Tibial nerve (tissue), 4 donors: ENCODE measurements around the gene TSGA10IP. TPM values are rescaled to one million over a fixed set of nuclear protein-coding genes. Genes with fewer than 3 reads are reported as not detected.

Experiments used
- DNase-seq, 2 donors: peaks; one replicate each; pipeline ENCODE4 v3.0.0-alpha.2; 2019; ENCODE audit warnings: low spot score in 2 of 2
- H3K27ac ChIP-seq, 4 donors: fragments of 200-600 bp; sonication (generic) in 3 of 4; one replicate each; pipeline ENCODE4 v1.5.1; 2017 to 2019; ENCODE audit warnings: mild to moderate bottlenecking in 1 of 4
- H3K27me3 ChIP-seq, 2 donors: fragments of 200-600 bp; sonication (generic) in 1 of 2; one replicate each; pipeline versions ENCODE4 v1.5.1 to v1.6.0; 2017 to 2019
- H3K36me3 ChIP-seq, 3 donors: fragments of 200-600 bp; sonication (generic); one replicate each; pipeline ENCODE4 v1.5.1; 2018 to 2019
- H3K4me1 ChIP-seq, 4 donors: fragments of 200-600 bp; sonication (generic) in 3 of 4; one replicate each; pipeline ENCODE4 v1.5.1; 2017 to 2019
- H3K4me3 ChIP-seq, 4 donors: fragments of 200-600 bp; sonication (generic) in 3 of 4; one replicate each; pipeline ENCODE4 v1.5.1; 2017 to 2019; ENCODE audit warnings: mild to moderate bottlenecking in 1 of 4, moderate library complexity in 1 of 4
- H3K9me3 ChIP-seq, 4 donors: fragments of 200-600 bp; sonication (generic) in 3 of 4; one replicate each; pipeline ENCODE4 v1.5.1; 2017 to 2019
- EP300 ChIP-seq, 2 donors: sonication (generic); formaldehyde crosslinking; IDR thresholded peaks; one replicate each; pipeline ENCODE4 v1.6.1; 2017; ENCODE audit warnings: antibody characterized with exemption in 2 of 2, mild to moderate bottlenecking in 1 of 2
- POLR2A ChIP-seq, 2 donors: fragments of 450-650 bp; IDR thresholded peaks; one replicate each; pipeline ENCODE4 v1.6.1; 2017; ENCODE audit warnings: antibody characterized with exemption in 2 of 2, mild to moderate bottlenecking in 2 of 2, moderate library complexity in 2 of 2
- WGBS, 2 donors: methylation state at CpG; one replicate each; pipeline ENCODE4 v1.1.5; 2018; 5-methylcytosine and 5-hydroxymethylcytosine counted together
- total RNA-seq, 4 donors: library from RNA; depleted of rRNA; stranded (reverse); fragments of >200 nt; gene quantifications; one replicate each; pipeline ENCODE4 v1.1.0, GENCODE V29; 2016
- TF ChIP-seq, protein P1 (sequence below), 5 experiments: fragments of 200-600 bp in 3 of 5; fragments of 450-650 bp in 2 of 5; sonication (generic) in 3 of 5; IDR thresholded peaks; one replicate each; pipeline ENCODE4 v1.5.1; 2016 to 2019; ENCODE audit warnings: antibody characterized with exemption in 5 of 5, mild to moderate bottlenecking in 3 of 5, moderate library complexity in 2 of 5

Gene TSGA10IP
- total RNA-seq, 4 donors from 2014 or later = not detected

DNA sequence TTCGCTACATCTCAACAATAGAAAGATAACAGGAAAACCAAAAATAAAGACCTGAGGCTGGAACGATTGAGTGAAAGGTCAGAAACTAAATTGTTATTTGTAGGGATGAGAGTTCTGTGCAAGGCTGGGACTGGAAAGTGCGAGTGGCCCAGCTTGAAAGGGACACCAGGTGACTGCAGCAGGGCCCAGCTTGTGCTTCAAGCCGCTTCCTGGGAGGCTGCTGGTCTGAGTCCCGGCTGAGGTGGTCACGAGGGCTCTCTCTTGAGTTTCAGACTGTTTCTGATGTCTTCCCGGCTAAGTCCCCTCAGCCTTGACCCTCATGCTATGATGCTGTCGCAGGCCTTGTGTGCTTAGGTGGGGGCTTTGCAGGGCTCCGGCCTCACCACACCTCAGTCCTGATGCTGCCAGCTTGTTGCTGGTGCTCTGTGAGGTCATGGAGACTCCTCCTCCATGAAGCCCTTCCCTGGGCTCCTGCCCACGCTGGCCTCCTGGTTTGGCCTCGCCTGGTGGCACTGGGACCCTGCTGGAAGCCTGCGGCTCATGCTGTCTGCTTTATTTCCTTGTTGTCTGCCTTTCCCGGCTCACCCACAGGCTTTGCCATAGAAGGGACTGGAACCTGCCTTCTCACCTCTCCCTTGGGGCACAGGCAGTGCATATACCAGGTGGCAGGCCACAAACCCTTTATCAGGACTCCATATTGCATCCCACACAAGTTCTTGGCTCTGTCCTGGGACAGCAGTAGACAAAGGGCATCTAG lies 61.0 kb downstream of the TSGA10IP start:
- DNase-seq = no peak
- Histone ChIP-seq H3K9me3 (no peaks in the 10 kb centered on the region), H3K27me3 (no peaks in the 10 kb centered on the region), H3K4me1 (peaks cover 0 to 13% (median 9%) of the 10 kb centered on the region in 4 donors), H3K27ac (no peak overlapping the region), H3K36me3 (peaks cover 0 to 20% (median 0%) of the 10 kb centered on the region in 3 donors), H3K4me3 (no peak overlapping the region)
- 76 to 82% methylated on average over 13 of the region's 13 CpGs for WGBS, 2 donors
- TF ChIP-seq POLR2A (IDR thresholded peaks at IDR 0.05) (no peak), EP300 (IDR thresholded peaks at IDR 0.05) (no peak)
- TF ChIP-seq, protein P1, sequence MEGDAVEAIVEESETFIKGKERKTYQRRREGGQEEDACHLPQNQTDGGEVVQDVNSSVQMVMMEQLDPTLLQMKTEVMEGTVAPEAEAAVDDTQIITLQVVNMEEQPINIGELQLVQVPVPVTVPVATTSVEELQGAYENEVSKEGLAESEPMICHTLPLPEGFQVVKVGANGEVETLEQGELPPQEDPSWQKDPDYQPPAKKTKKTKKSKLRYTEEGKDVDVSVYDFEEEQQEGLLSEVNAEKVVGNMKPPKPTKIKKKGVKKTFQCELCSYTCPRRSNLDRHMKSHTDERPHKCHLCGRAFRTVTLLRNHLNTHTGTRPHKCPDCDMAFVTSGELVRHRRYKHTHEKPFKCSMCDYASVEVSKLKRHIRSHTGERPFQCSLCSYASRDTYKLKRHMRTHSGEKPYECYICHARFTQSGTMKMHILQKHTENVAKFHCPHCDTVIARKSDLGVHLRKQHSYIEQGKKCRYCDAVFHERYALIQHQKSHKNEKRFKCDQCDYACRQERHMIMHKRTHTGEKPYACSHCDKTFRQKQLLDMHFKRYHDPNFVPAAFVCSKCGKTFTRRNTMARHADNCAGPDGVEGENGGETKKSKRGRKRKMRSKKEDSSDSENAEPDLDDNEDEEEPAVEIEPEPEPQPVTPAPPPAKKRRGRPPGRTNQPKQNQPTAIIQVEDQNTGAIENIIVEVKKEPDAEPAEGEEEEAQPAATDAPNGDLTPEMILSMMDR (IDR thresholded peaks at IDR 0.05) = no peak

DNA sequence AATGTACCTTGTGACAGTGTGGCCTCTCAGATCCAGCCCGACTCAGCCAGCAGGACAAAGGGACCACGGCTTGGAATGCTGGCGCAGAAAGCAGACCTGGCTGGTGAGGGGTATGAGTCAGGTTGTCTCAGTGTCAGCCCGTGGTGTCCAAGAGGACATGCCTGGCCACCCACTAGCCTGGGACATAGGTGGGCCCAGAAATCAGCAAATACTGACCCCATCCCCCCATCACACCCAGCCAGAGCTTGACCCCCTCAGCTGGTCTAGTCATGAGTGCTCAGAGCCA lies 61.6 kb downstream of the TSGA10IP start:
- no peak for TF ChIP-seq EP300 (IDR thresholded peaks at IDR 0.05)
- TF ChIP-seq, protein P1 (IDR thresholded peaks at IDR 0.05) = no peak
- no peak for TF ChIP-seq POLR2A (IDR thresholded peaks at IDR 0.05)
- DNase-seq = no peak
- peaks cover 0 to 19% (median 11%) of the 10 kb centered on the region in 4 donors for H3K4me1 ChIP-seq
- H3K27ac ChIP-seq = no peak overlapping the region
- peaks cover 0 to 20% (median 0%) of the 10 kb centered on the region in 3 donors for H3K36me3 ChIP-seq
- peaks cover 0 to 2% of the 10 kb centered on the region in 2 donors for H3K27me3 ChIP-seq
- H3K9me3 ChIP-seq = no peaks in the 10 kb centered on the region
- WGBS, 2 donors = 70 to 90% methylated on average over 3 to 4 of the region's 4 CpGs
- no peak overlapping the region for H3K4me3 ChIP-seq

DNA sequence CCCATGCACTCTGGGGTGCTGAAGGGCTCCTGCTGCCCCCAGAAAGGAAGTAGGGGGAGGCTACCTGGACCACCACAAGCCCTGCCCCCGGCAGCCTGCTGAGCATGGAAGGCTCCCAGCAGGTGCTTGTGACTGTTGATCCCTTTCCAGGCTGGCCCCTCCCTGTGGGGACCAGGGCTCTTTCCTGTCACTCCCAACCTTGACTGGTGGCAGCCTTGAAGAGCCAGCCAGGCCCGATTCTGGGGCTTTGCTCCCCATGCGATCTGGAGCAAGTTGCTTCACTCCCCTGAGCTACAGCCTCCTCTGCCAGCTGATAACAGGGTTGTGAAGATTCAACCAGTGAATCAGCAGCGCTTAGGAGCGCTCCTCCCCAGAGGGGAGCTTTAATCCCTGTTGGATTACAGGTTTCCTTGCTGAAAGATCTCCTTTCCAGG lies 61.9 kb downstream of the TSGA10IP start:
- TF ChIP-seq, protein P1 (IDR thresholded peaks at IDR 0.05) = no peak
- TF ChIP-seq POLR2A (IDR thresholded peaks at IDR 0.05) = no peak
- TF ChIP-seq EP300 (IDR thresholded peaks at IDR 0.05) = no peak
- Histone ChIP-seq H3K36me3 (peaks cover 0 to 20% (median 0%) of the 10 kb centered on the region in 3 donors), H3K27me3 (peaks cover 0 to 6% of the 10 kb centered on the region in 2 donors), H3K9me3 (no peaks in the 10 kb centered on the region), H3K27ac (no peak overlapping the region), H3K4me3 (no peak overlapping the region), H3K4me1 (peaks cover 0 to 22% (median 15%) of the 10 kb centered on the region in 4 donors)
- DNase-seq = no peak
- WGBS, 2 donors = 55 to 72% methylated on average over 3 to 5 of the region's 5 CpGs

DNA sequence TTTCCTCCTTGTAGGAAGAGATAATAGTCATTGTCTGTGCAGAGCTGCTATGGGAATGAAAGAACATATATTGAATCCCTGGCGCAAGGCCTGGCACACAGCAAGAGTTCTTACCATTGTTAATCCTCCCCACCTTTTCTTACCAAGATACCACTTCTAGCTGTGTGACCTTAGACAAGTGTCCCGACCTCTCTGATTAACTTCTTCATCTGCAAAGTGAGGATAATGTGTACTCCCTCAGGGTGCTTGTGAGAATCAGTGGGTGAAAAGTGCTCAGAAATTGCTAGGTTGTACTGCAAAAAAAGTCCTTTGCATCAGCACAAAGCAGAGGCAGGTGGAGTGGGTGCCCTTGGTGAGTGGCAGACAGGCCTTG lies 62.8 kb downstream of the TSGA10IP start:
- no peak for DNase-seq
- peaks cover 0 to 21% (median 12%) of the 10 kb centered on the region in 4 donors for H3K4me1 ChIP-seq
- WGBS, 2 donors = 94% methylated on average over 2 of the region's 2 CpGs
- no peak overlapping the region for H3K27ac ChIP-seq
- H3K36me3 ChIP-seq = peaks cover 0 to 20% (median 0%) of the 10 kb centered on the region in 3 donors
- TF ChIP-seq EP300 (IDR thresholded peaks at IDR 0.05) (no peak), POLR2A (IDR thresholded peaks at IDR 0.05) (no peak)
- TF ChIP-seq, protein P1 (IDR thresholded peaks at IDR 0.05) = no peak
- no peak overlapping the region for H3K4me3 ChIP-seq
- H3K27me3 ChIP-seq = peaks cover 0 to 13% of the 10 kb centered on the region in 2 donors
- no peaks in the 10 kb centered on the region for H3K9me3 ChIP-seq

DNA sequence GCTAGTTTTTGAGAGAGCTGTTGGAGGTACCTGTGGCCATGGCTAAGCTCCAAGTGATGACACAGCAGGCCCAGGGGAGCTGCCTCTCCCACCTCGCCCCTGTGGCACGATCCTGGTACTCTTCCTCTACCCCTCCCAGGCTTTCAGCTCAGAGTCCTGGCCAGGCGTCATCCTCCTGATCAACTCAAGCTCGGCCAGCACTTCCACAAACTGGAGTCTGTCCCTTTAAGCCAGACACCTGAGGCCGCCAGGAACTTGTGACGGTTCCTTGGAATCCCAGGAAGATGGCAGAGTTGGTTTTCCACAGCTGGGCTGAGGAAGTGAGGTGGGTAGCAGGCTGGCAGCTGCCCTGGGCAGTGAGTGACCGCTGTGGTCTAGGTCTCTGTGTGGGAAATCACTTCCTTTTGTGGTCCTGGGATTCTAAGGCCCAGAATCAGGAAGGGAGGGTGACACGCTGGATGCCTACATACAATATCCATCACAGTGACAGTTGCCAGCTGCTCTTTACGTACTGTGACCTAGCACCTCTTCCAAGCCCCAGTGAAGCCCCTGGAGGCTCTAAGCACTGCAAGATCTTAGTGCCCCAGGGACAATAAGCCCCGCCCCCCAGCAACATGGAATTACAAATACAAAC lies 63.3 kb downstream of the TSGA10IP start:
- peaks cover 0 to 16% (median 7%) of the 10 kb centered on the region in 4 donors for H3K4me1 ChIP-seq
- no peak for DNase-seq
- no peaks in the 10 kb centered on the region for H3K9me3 ChIP-seq
- H3K36me3 ChIP-seq = peaks cover 0 to 20% (median 0%) of the 10 kb centered on the region in 3 donors
- WGBS, 2 donors = 60 to 61% methylated on average over 3 to 10 of the region's 10 CpGs
- H3K27me3 ChIP-seq = peaks cover 0 to 16% of the 10 kb centered on the region in 2 donors
- H3K27ac ChIP-seq = no peak overlapping the region
- H3K4me3 ChIP-seq = no peak overlapping the region
- TF ChIP-seq POLR2A (IDR thresholded peaks at IDR 0.05) (no peak), EP300 (IDR thresholded peaks at IDR 0.05) (no peak)
- TF ChIP-seq, protein P1 (IDR thresholded peaks at IDR 0.05) = no peak
